Peyer's patch (tissue), 4 donors: Measurements from ENCODE around the gene PSMB3. TPM values are rescaled to one million over a fixed set of nuclear protein-coding genes. Genes with fewer than 3 reads are reported as not detected.

Source experiments
- DNase-seq, 3 donors: peaks; one replicate each; pipeline ENCODE4 v3.0.0-alpha.2; 2017 to 2019
- H3K27ac ChIP-seq, 4 donors: fragments of 200-600 bp; sonication (generic); one replicate each; pipeline ENCODE4 v1.5.1; 2016 to 2019
- H3K27me3 ChIP-seq, 2 donors: fragments of 200-600 bp; sonication (generic); one replicate each; pipeline ENCODE4 v1.5.1; 2019
- H3K36me3 ChIP-seq, 3 donors: fragments of 200-600 bp; sonication (generic); one replicate each; pipeline ENCODE4 v1.5.1; 2016 to 2019
- H3K4me1 ChIP-seq, 4 donors: fragments of 200-600 bp; sonication (generic); one replicate each; pipeline ENCODE4 v1.5.1; 2016 to 2019
- H3K4me3 ChIP-seq, 4 donors: fragments of 200-600 bp; sonication (generic); 1 replicate in 3 of 4; 2 replicates in 1 of 4; pipeline ENCODE4 v1.5.1; 2016 to 2019; ENCODE audit warnings: mild to moderate bottlenecking in 1 of 4
- H3K9me3 ChIP-seq, 4 donors: fragments of 200-600 bp; sonication (generic); one replicate each; pipeline ENCODE4 v1.5.1; 2016 to 2019; ENCODE audit warnings: mild to moderate bottlenecking in 1 of 4
- POLR2A ChIP-seq, 2 donors: fragments of 450-650 bp; IDR thresholded peaks; one replicate each; pipeline ENCODE4 v1.5.1; 2017; ENCODE audit warnings: antibody characterized with exemption in 2 of 2, mild to moderate bottlenecking in 2 of 2, moderate library complexity in 2 of 2
- total RNA-seq, 4 donors: library from RNA; depleted of rRNA; stranded (reverse); fragments of >200 nt; gene quantifications; one replicate each; pipeline ENCODE4 v1.1.0, GENCODE V29; 2016
- TF ChIP-seq, protein P1 (sequence below), 6 experiments: fragments of 450-650 bp in 4 of 6; fragments of 200-600 bp in 2 of 6; sonication (generic) in 1 of 6; IDR thresholded peaks; one replicate each; pipeline ENCODE4 v1.5.1; 2017 to 2019; ENCODE audit warnings: antibody characterized with exemption in 6 of 6, mild to moderate bottlenecking in 3 of 6, moderate library complexity in 1 of 6

PSMB3 gene
- total RNA-seq, 4 donors from 2014 or later = 106 to 165 (median 109) TPM

- peaks cover 0 to 10% (median 0%) of the 10 kb centered on the region in 4 donors for H3K4me1 ChIP-seq
- no peak overlapping the region for H3K27ac ChIP-seq
- TF ChIP-seq, protein P1, sequence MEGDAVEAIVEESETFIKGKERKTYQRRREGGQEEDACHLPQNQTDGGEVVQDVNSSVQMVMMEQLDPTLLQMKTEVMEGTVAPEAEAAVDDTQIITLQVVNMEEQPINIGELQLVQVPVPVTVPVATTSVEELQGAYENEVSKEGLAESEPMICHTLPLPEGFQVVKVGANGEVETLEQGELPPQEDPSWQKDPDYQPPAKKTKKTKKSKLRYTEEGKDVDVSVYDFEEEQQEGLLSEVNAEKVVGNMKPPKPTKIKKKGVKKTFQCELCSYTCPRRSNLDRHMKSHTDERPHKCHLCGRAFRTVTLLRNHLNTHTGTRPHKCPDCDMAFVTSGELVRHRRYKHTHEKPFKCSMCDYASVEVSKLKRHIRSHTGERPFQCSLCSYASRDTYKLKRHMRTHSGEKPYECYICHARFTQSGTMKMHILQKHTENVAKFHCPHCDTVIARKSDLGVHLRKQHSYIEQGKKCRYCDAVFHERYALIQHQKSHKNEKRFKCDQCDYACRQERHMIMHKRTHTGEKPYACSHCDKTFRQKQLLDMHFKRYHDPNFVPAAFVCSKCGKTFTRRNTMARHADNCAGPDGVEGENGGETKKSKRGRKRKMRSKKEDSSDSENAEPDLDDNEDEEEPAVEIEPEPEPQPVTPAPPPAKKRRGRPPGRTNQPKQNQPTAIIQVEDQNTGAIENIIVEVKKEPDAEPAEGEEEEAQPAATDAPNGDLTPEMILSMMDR (IDR thresholded peaks at IDR 0.05) = no peak
- no peak for TF ChIP-seq POLR2A (IDR thresholded peaks at IDR 0.05)
Observed at GRCh38 chr17:38713456-38714075, 39.0 kb upstream of the PSMB3 start.

GRCh38 chr17:38715216-38715943 is 37.2 kb upstream of the PSMB3 start:
- Histone ChIP-seq H3K4me3 (no peak overlapping the region), H3K27ac (no peak overlapping the region), H3K4me1 (peaks cover 0 to 10% (median 0%) of the 10 kb centered on the region in 4 donors), H3K27me3 (no peaks in the 10 kb centered on the region), H3K36me3 (peaks cover 0 to 94% (median 0%) of the 10 kb centered on the region in 3 donors), H3K9me3 (no peaks in the 10 kb centered on the region)
- TF ChIP-seq POLR2A (IDR thresholded peaks at IDR 0.05) = no peak
- TF ChIP-seq, protein P1 (IDR thresholded peaks at IDR 0.05) = no peak
- DNase-seq = no peak

More at GRCh38 chr17:38713456-38714075, 39.0 kb upstream of the PSMB3 start:
- Histone ChIP-seq H3K9me3 (no peaks in the 10 kb centered on the region), H3K36me3 (peaks cover 0 to 95% (median 0%) of the 10 kb centered on the region in 3 donors), H3K27me3 (no peaks in the 10 kb centered on the region), H3K4me3 (no peak overlapping the region)
- no peak for DNase-seq

DNA sequence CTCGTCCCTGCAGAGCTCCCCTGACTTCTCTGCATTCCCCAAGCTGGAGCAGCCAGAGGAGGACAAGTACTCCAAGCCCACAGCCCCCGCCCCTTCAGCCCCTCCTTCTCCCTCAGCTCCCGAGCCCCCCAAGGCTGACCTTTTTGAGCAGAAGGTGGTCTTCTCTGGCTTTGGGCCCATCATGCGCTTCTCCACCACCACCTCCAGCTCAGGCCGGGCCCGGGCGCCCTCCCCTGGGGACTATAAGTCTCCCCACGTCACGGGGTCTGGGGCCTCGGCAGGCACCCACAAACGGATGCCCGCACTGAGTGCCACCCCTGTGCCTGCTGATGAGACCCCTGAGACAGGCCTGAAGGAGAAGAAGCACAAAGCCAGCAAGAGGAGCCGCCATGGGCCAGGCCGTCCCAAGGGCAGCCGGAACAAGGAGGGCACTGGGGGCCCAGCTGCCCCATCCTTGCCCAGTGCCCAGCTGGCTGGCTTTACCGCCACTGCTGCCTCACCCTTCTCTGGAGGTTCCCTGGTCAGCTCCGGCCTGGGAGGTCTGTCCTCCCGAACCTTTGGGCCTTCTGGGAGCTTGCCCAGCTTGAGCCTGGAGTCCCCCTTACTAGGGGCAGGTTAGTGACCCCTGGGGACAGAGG is 36.1 kb upstream of the PSMB3 start:
- Histone ChIP-seq H3K27me3 (no peaks in the 10 kb centered on the region), H3K4me3 (no peak overlapping the region), H3K4me1 (peaks cover 0 to 10% (median 0%) of the 10 kb centered on the region in 4 donors), H3K27ac (no peak overlapping the region), H3K36me3 (peaks cover 0 to 95% (median 0%) of the 10 kb centered on the region in 3 donors), H3K9me3 (no peaks in the 10 kb centered on the region)
- TF ChIP-seq, protein P1 (IDR thresholded peaks at IDR 0.05) = no peak
- no peak for TF ChIP-seq POLR2A (IDR thresholded peaks at IDR 0.05)
- no peak for DNase-seq

DNA sequence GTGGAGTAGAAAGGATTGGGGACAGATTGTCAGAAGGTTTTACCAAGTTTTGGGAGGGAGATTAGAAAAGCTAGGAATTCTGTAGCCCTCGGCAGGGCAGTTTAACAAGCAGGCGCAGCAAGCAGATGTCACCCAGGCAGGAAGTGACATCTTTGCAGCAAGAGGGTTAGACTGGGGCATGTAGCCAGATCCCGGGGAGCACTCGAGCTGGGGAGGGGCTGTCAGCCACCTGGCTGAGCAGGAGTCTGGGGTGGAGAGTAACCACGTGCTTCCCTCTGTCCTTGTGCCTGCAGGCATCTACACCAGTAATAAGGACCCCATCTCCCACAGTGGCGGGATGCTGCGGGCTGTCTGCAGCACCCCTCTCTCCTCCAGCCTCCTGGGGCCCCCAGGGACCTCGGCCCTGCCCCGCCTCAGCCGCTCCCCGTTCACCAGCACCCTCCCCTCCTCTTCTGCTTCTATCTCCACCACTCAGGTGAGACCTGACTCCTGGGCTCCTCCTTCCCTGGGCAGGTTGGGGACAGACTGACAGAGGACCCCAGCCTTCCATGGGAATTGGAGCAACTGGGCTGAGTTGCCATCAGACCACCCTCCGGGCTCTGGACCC is 35.3 kb upstream of the PSMB3 start:
- Histone ChIP-seq H3K27me3 (no peaks in the 10 kb centered on the region), H3K4me3 (no peak overlapping the region), H3K9me3 (no peaks in the 10 kb centered on the region), H3K36me3 (peaks cover 0 to 95% (median 0%) of the 10 kb centered on the region in 3 donors), H3K27ac (no peak overlapping the region), H3K4me1 (peaks cover 0 to 10% (median 0%) of the 10 kb centered on the region in 4 donors)
- DNase-seq = no peak
- TF ChIP-seq, protein P1 (IDR thresholded peaks at IDR 0.05) = no peak
- TF ChIP-seq POLR2A (IDR thresholded peaks at IDR 0.05) = no peak

- Histone ChIP-seq H3K27me3 (no peaks in the 10 kb centered on the region), H3K9me3 (no peaks in the 10 kb centered on the region), H3K4me3 (no peak overlapping the region), H3K4me1 (peaks cover 0 to 15% (median 0%) of the 10 kb centered on the region in 4 donors), H3K27ac (no peak overlapping the region), H3K36me3 (peaks cover 0 to 81% (median 0%) of the 10 kb centered on the region in 3 donors)
- no peak for DNase-seq
- no peak for TF ChIP-seq POLR2A (IDR thresholded peaks at IDR 0.05)
- TF ChIP-seq, protein P1 (IDR thresholded peaks at IDR 0.05) = no peak
Observed at GRCh38 chr17:38719289-38719942, 33.1 kb upstream of the PSMB3 start.
